GM23338 (cell line): ENCODE data around the gene SLC17A7. TPM values are rescaled to one million over a fixed set of nuclear protein-coding genes. Genes with fewer than 3 reads are reported as not detected.

Experiments used
- ATAC-seq: fragments of 200-7000 bp; cut with Tn5 transposase; 3 replicates; pipeline ENCODE4 v1.9.1; 2020
- DNase-seq: peaks from one replicate; pipeline ENCODE4 v3.0.0-alpha.2; 2015; ENCODE audit warnings: low spot score
- H2AFZ ChIP-seq: fragments of 200-600 bp; sonication (generic); 2 replicates; pipeline ENCODE4 v1.8.0; 2016; ENCODE audit warnings: antibody characterized with exemption, mild to moderate bottlenecking, moderate library complexity
- H3F3A ChIP-seq: fragments of 200-600 bp; sonication (generic); replicated peaks from 2 replicates; pipeline ENCODE4 v1.8.0; 2017; ENCODE audit warnings: antibody characterized with exemption, mixed run types, low read depth
- H3K27ac ChIP-seq: fragments of 200-600 bp; sonication (generic); 2 replicates; pipeline ENCODE4 v1.6.1; 2016; ENCODE audit warnings: low read depth
- H3K27me3 ChIP-seq: fragments of 200-600 bp; sonication (generic); 2 replicates; pipeline ENCODE4 v1.8.0; 2016; ENCODE audit warnings: mild to moderate bottlenecking, mixed run types, moderate library complexity; ENCODE audit not compliant: insufficient read depth
- H3K36me3 ChIP-seq: fragments of 200-600 bp; sonication (generic); 2 replicates; pipeline ENCODE4 v1.8.0; 2016; ENCODE audit warnings: mild to moderate bottlenecking; ENCODE audit not compliant: insufficient read depth
- H3K4me1 ChIP-seq: fragments of 200-600 bp; sonication (generic); 2 replicates; pipeline ENCODE4 v1.8.0; 2016; ENCODE audit warnings: mild to moderate bottlenecking, moderate library complexity; ENCODE audit not compliant: insufficient read depth
- H3K4me2 ChIP-seq: fragments of 200-600 bp; sonication (generic); 2 replicates; pipeline ENCODE4 v1.7.1; 2017; ENCODE audit warnings: mixed run types
- H3K4me3 ChIP-seq: fragments of 200-600 bp; sonication (generic); 2 replicates; pipeline ENCODE4 v1.6.1; 2016; ENCODE audit warnings: mixed run types
- H3K79me2 ChIP-seq: fragments of 200-600 bp; sonication (generic); replicated peaks from 2 replicates; pipeline ENCODE4 v1.8.0; 2017; ENCODE audit warnings: mild to moderate bottlenecking; ENCODE audit not compliant: insufficient read depth
- H3K9me2 ChIP-seq: fragments of 200-600 bp; sonication (generic); 2 replicates; pipeline ENCODE4 v1.8.0; 2017; ENCODE audit not compliant: insufficient read depth
- H4K20me1 ChIP-seq: fragments of 200-600 bp; sonication (generic); replicated peaks from 2 replicates; pipeline ENCODE4 v1.8.0; 2017; ENCODE audit warnings: mild to moderate bottlenecking; ENCODE audit not compliant: insufficient read depth
- H3K27ac Mint-ChIP-seq: 2 replicates; pipeline ENCODE4 v1.8.0; 2020; ENCODE audit warnings: inconsistent platforms, mild to moderate bottlenecking, moderate library complexity, mixed read lengths
- H3K27me3 Mint-ChIP-seq: 3 replicates; pipeline ENCODE4 v1.8.0; 2022; ENCODE audit warnings: low read depth, mild to moderate bottlenecking, moderate library complexity, mixed read lengths, inconsistent platforms; ENCODE audit not compliant: insufficient read depth, poor library complexity
- H3K36me3 Mint-ChIP-seq: 3 replicates; pipeline ENCODE4 v1.8.0; 2021; ENCODE audit warnings: low read depth, mild to moderate bottlenecking, inconsistent platforms, moderate library complexity, mixed read lengths
- H3K4me1 Mint-ChIP-seq: 3 replicates; pipeline ENCODE4 v1.8.0; 2020; ENCODE audit warnings: mild to moderate bottlenecking, inconsistent platforms, mixed read lengths
- H3K4me3 Mint-ChIP-seq: 3 replicates; pipeline ENCODE4 v1.8.0; 2021; ENCODE audit warnings: moderate library complexity, mild to moderate bottlenecking, inconsistent platforms, mixed read lengths
- H3K9me3 Mint-ChIP-seq: 3 replicates; pipeline ENCODE4 v1.8.0; 2020; ENCODE audit warnings: moderate library complexity, mild to moderate bottlenecking, inconsistent platforms, mixed read lengths
- CREB1 ChIP-seq: fragments of 250-450 bp; sonication (Bioruptor Pico); IDR thresholded peaks from 2 replicates; pipeline ENCODE4 v1.5.0; 2020; ENCODE audit warnings: low read depth, mild to moderate bottlenecking, moderate library complexity
- CTCF ChIP-seq, 2 experiments: fragments of 200-600 bp in 1 of 2; sonication (generic) in 1 of 2; conservative IDR thresholded peaks; 2 replicates each; pipeline versions ENCODE4 v1.5.1 to v1.6.1; 2016 to 2017; ENCODE audit warnings: antibody characterized with exemption in 2 of 2, low read depth in 2 of 2, mild to moderate bottlenecking in 2 of 2, moderate library complexity in 1 of 2
- ETS1 ChIP-seq: IDR thresholded peaks from 2 replicates; pipeline ENCODE4 v1.6.1; 2016; ENCODE audit warnings: antibody characterized with exemption
- EZH2 ChIP-seq: fragments of 200-600 bp; sonication (generic); IDR thresholded peaks from one replicate; pipeline ENCODE4 v1.8.0; 2017; ENCODE audit warnings: antibody characterized with exemption, mild to moderate bottlenecking, low read depth; ENCODE audit not compliant: unreplicated experiment
- EZH2phosphoT487 ChIP-seq: fragments of 200-600 bp; sonication (generic); IDR thresholded peaks from one replicate; pipeline ENCODE4 v1.8.1; 2018; ENCODE audit warnings: antibody characterized with exemption; ENCODE audit not compliant: unreplicated experiment
- JUNB ChIP-seq: IDR thresholded peaks from one replicate; pipeline ENCODE4 v1.6.1; 2016; ENCODE audit warnings: antibody characterized with exemption; ENCODE audit not compliant: unreplicated experiment
- NANOG ChIP-seq: IDR thresholded peaks from 2 replicates; pipeline ENCODE4 v1.6.1; 2016; ENCODE audit warnings: antibody characterized with exemption, borderline replicate concordance
- POLR2AphosphoS5 ChIP-seq: IDR thresholded peaks from 2 replicates; pipeline ENCODE4 v1.6.1; 2016; ENCODE audit warnings: antibody characterized with exemption, low read depth
- STAT1 ChIP-seq: IDR thresholded peaks from one replicate; pipeline ENCODE4 v1.6.1; 2016; ENCODE audit warnings: antibody characterized with exemption; ENCODE audit not compliant: unreplicated experiment
- ZNF114 ChIP-seq: fragments of 250-450 bp; sonication (Bioruptor Pico); IDR thresholded peaks from 2 replicates; pipeline ENCODE4 v1.5.0; 2020; ENCODE audit warnings: mild to moderate bottlenecking, moderate library complexity
- ZNF331 ChIP-seq: fragments of 250-450 bp; sonication (Bioruptor Pico); IDR thresholded peaks from 2 replicates; pipeline ENCODE4 v1.5.0; 2020; ENCODE audit warnings: low read depth, mild to moderate bottlenecking, moderate library complexity
- ZNF462 ChIP-seq: fragments of 250-450 bp; sonication (Bioruptor Pico); IDR thresholded peaks from 2 replicates; pipeline ENCODE4 v1.5.0; 2020; ENCODE audit warnings: mild to moderate bottlenecking, moderate library complexity
- polyA plus RNA-seq: library from polyadenylated mRNA; unstranded; fragments of >200 nt; fragmentation: Nextera tagmentation; extraction: Ambion mirVana; gene quantifications from 2 replicates; pipeline ENCODE4 v1.2.1, GENCODE V29; 2016
- total RNA-seq: library from RNA; depleted of rRNA; stranded (reverse); fragments of >200 nt; shearing (Covaris generic); gene quantifications from 2 replicates; pipeline ENCODE4 v1.2.3, GENCODE V29; 2014

SLC17A7 gene
- total and polyA plus RNA-seq, 2 experiments from 2014 or later, result 0.90 to 1.5 TPM

GRCh38 chr19:49455773-49456172, 14.4 kb upstream of the SLC17A7 start:
- H3K27me3 Mint-ChIP-seq, result peaks cover 19% of the 10 kb centered on the region
- Histone ChIP-seq H3K79me2 (peaks cover 23% of the 10 kb centered on the region), H3K4me3 (no peak overlapping the region), H3F3A (0 out of 2 replicates have a peak, but pooled peaks cover 4% of the 10 kb centered on the region), H3K4me1 (peaks cover 6% of the 10 kb centered on the region; the same call in 1 of the 2 replicates), H3K4me2 (no peak overlapping the region), H4K20me1 (no peaks in the 10 kb centered on the region), H3K36me3 (no peaks in the 10 kb centered on the region), H3K27me3 (no peaks in the 10 kb centered on the region), H3K9me2 (no peaks in the 10 kb centered on the region), H3K27ac (no peak overlapping the region), H2AFZ (no peak overlapping the region)
- no peak for DNase-seq
- H3K9me3 Mint-ChIP-seq, result peaks cover 9% of the 10 kb centered on the region; the same call in 2 of the 3 replicates
- no peak for TF ChIP-seq ZNF331 (CRISPR knock-in tag)
- TF ChIP-seq NANOG, result no peak
- TF ChIP-seq ETS1, result no peak
- TF ChIP-seq CREB1 (CRISPR knock-in tag), result no peak
- no peak for TF ChIP-seq POLR2AphosphoS5
- TF ChIP-seq JUNB, result no peak
- TF ChIP-seq STAT1, result no peak
- no peak for TF ChIP-seq EZH2phosphoT487
- TF ChIP-seq EZH2, result no peak
- no peak for TF ChIP-seq ZNF462 (CRISPR knock-in tag)
- no peak for TF ChIP-seq ZNF114 (CRISPR knock-in tag)
- TF ChIP-seq CTCF (conservative IDR thresholded peaks at IDR 0.05; ENCODE audit: low read depth in 2 of 2), result no peak
- peaks cover under 1% of the 10 kb centered on the region for H3K4me1 Mint-ChIP-seq
- no peak overlapping the region for H3K27ac Mint-ChIP-seq
- ATAC-seq, result no peak
- H3K4me3 Mint-ChIP-seq, result no peak overlapping the region; the same call in 2 of the 3 replicates
- H3K36me3 Mint-ChIP-seq, result peaks cover 37% of the 10 kb centered on the region
